Fibroblast of lung (primary cell): Measurements from ENCODE around the gene CHCHD5. TPM values are rescaled to one million over a fixed set of nuclear protein-coding genes. Genes with fewer than 3 reads are reported as not detected.

Experiments
- DNase-seq, 2 donors: peaks; one replicate each; pipeline versions ENCODE4 v3.0.0 to v3.0.0-alpha.2; 2010; ENCODE audit warnings: low read depth in 2 of 2
- H2AFZ ChIP-seq: 2 replicates; pipeline ENCODE4 v1.5.1; 2012; ENCODE audit warnings: low read length, control low read depth, inconsistent platforms
- H3K27ac ChIP-seq: 2 replicates; pipeline ENCODE4 v1.5.1; 2011; ENCODE audit warnings: low read length, control low read depth; ENCODE audit not compliant: insufficient read depth
- H3K27me3 ChIP-seq: 2 replicates; pipeline ENCODE4 v1.5.1; 2011; ENCODE audit warnings: mild to moderate bottlenecking, low read length; ENCODE audit not compliant: control insufficient read depth, insufficient read depth
- H3K36me3 ChIP-seq: 2 replicates; pipeline ENCODE4 v1.5.1; 2011; ENCODE audit warnings: low read length; ENCODE audit not compliant: control insufficient read depth, insufficient read depth
- H3K4me1 ChIP-seq: 2 replicates; pipeline ENCODE4 v1.5.1; 2011; ENCODE audit warnings: low read length; ENCODE audit not compliant: control insufficient read depth, insufficient read depth; ENCODE audit errors: extremely low read depth
- H3K4me2 ChIP-seq: 2 replicates; pipeline ENCODE4 v1.5.1; 2011; ENCODE audit warnings: low read length, control low read depth; ENCODE audit not compliant: insufficient read depth; ENCODE audit errors: extremely low read depth
- H3K4me3 ChIP-seq, 4 experiments: fragments of 200-600 bp in 1 of 4; sonication (generic) in 1 of 4; replicated peaks in 1 of 4; 2 replicates each; pipeline ENCODE4 v1.5.1; 2011 to 2016; ENCODE audit warnings: low read length in 4 of 4, low read depth in 3 of 4, mild to moderate bottlenecking in 3 of 4, control low read depth in 2 of 4, inconsistent platforms in 1 of 4, mixed read lengths in 1 of 4; ENCODE audit not compliant: insufficient read depth in 1 of 4; ENCODE audit errors: control extremely low read depth in 1 of 4
- H3K79me2 ChIP-seq: 2 replicates; pipeline ENCODE4 v1.5.1; 2012; ENCODE audit warnings: mild to moderate bottlenecking, low read length, inconsistent platforms; ENCODE audit not compliant: control insufficient read depth, insufficient read depth
- H3K9ac ChIP-seq: 2 replicates; pipeline ENCODE4 v1.5.1; 2011; ENCODE audit warnings: mild to moderate bottlenecking, low read length, control low read depth; ENCODE audit not compliant: insufficient read depth
- H3K9me3 ChIP-seq: 2 replicates; pipeline ENCODE4 v1.5.1; 2012; ENCODE audit warnings: low read depth, low read length; ENCODE audit not compliant: control insufficient read depth, insufficient read depth
- H4K20me1 ChIP-seq: 2 replicates; pipeline ENCODE4 v1.5.1; 2011; ENCODE audit warnings: low read length; ENCODE audit not compliant: control insufficient read depth, insufficient read depth; ENCODE audit errors: extremely low read depth
- EZH2 ChIP-seq: IDR thresholded peaks from 2 replicates; pipeline ENCODE4 v1.5.1; 2012; ENCODE audit warnings: low read length, control low read depth, mild to moderate bottlenecking; ENCODE audit errors: missing control alignments
- polyA plus RNA-seq, 2 donors: library from polyadenylated mRNA; depleted of rRNA in 1 of 2; stranded (reverse) in 1 of 2; unstranded in 1 of 2; fragments of >200 nt; gene quantifications; 2 replicates each; pipeline ENCODE4 v1.2.1, GENCODE V29; 2011 to 2012; ENCODE audit warnings: missing spikeins in 1 of 2
- total RNA-seq: library from RNA; depleted of rRNA; stranded (reverse); fragments of >200 nt; gene quantifications from 2 replicates; pipeline ENCODE4 v1.2.1, GENCODE V29; 2014
- TF ChIP-seq, protein P1 (sequence below), 2 donors: IDR thresholded peaks in 1 of 2; conservative IDR thresholded peaks in 1 of 2; 1 replicate in 1 of 2; 2 replicates in 1 of 2; pipeline ENCODE4 v1.5.1; 2011 to 2012; ENCODE audit warnings: low read length in 2 of 2, control low read depth in 1 of 2, inconsistent platforms in 1 of 2, low read depth in 1 of 2, mild to moderate bottlenecking in 1 of 2

The CHCHD5 gene
- total and polyA plus RNA-seq, 2 donors (not counting 1 experiment from before 2014, with no cell fraction given), result 10.5 to 17.0 TPM

DNA sequence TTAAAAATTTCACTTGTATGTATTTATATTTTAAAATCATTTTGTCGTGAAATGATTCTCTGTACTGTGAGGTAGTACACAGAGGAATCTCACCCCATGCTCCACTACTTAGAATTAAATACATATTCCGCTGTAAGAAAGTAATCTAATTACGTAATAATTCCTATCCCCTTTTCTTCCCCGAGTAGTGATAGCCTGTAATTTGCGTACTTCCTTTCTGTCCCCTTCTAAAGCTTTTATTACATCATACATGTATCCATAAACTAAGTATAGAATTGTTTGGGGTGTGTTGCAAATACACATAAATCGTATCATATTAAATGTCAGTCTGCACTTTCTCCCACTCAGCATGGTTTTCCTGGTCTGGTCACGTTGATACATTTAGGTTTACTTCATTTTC is 12.4 kb upstream of the CHCHD5 start:
- Histone ChIP-seq H2AFZ (no peak overlapping the region), H3K27me3 (no peaks in the 10 kb centered on the region), H3K4me2 (no peak overlapping the region), H3K36me3 (peaks cover 9% of the 10 kb centered on the region), H3K4me1 (no peaks in the 10 kb centered on the region), H3K9ac (no peak overlapping the region), H3K9me3 (no peaks in the 10 kb centered on the region), H3K79me2 (no peaks in the 10 kb centered on the region), H3K4me3 (no peak overlapping the region), H4K20me1 (no peaks in the 10 kb centered on the region), H3K27ac (no peak overlapping the region)
- no peak for TF ChIP-seq EZH2
- TF ChIP-seq, protein P1, sequence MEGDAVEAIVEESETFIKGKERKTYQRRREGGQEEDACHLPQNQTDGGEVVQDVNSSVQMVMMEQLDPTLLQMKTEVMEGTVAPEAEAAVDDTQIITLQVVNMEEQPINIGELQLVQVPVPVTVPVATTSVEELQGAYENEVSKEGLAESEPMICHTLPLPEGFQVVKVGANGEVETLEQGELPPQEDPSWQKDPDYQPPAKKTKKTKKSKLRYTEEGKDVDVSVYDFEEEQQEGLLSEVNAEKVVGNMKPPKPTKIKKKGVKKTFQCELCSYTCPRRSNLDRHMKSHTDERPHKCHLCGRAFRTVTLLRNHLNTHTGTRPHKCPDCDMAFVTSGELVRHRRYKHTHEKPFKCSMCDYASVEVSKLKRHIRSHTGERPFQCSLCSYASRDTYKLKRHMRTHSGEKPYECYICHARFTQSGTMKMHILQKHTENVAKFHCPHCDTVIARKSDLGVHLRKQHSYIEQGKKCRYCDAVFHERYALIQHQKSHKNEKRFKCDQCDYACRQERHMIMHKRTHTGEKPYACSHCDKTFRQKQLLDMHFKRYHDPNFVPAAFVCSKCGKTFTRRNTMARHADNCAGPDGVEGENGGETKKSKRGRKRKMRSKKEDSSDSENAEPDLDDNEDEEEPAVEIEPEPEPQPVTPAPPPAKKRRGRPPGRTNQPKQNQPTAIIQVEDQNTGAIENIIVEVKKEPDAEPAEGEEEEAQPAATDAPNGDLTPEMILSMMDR (conservative IDR thresholded peaks at IDR 0.05 in 1 of 2, IDR thresholded peaks at IDR 0.05 in 1 of 2; ENCODE audit: low read depth in 1 of 2, low read length in 2 of 2), result no peak
- DNase-seq, result no peak

DNA sequence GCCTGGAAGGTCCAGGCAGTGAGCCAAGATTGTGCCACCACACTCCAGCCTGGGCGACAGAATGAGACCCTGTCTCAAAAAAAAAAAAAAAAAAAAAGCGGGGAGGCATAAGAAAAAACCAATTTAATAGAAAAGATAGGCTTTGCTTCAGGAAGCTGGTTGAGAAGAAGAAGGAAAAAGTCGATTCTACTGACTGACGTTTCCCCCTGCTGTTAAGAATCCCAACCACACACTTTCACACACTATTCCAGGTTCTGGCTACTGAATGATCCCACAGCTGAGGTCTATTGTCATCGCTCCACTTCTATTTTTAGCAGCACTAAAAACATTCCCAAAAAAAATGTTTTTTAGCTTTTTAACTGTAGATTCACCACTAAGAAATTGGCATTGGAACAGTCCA is 6.7 kb upstream of the CHCHD5 start:
- no peaks in the 10 kb centered on the region for H3K79me2 ChIP-seq
- H2AFZ ChIP-seq, result no peak overlapping the region
- no peak for TF ChIP-seq EZH2
- TF ChIP-seq, protein P1 (conservative IDR thresholded peaks at IDR 0.05 in 1 of 2, IDR thresholded peaks at IDR 0.05 in 1 of 2; ENCODE audit: low read depth in 1 of 2, low read length in 2 of 2), result peak; percentile 26 to 40
- peak; percentile 31 to 51 for DNase-seq
- no peaks in the 10 kb centered on the region for H3K27me3 ChIP-seq
- no peak overlapping the region for H3K4me3 ChIP-seq
- no peaks in the 10 kb centered on the region for H4K20me1 ChIP-seq
- no peak overlapping the region for H3K27ac ChIP-seq
- H3K36me3 ChIP-seq, result peaks cover 6% of the 10 kb centered on the region
- no peaks in the 10 kb centered on the region for H3K9me3 ChIP-seq
- H3K9ac ChIP-seq, result no peak overlapping the region
- H3K4me2 ChIP-seq, result no peak overlapping the region
- peaks cover 2% of the 10 kb centered on the region for H3K4me1 ChIP-seq

DNA sequence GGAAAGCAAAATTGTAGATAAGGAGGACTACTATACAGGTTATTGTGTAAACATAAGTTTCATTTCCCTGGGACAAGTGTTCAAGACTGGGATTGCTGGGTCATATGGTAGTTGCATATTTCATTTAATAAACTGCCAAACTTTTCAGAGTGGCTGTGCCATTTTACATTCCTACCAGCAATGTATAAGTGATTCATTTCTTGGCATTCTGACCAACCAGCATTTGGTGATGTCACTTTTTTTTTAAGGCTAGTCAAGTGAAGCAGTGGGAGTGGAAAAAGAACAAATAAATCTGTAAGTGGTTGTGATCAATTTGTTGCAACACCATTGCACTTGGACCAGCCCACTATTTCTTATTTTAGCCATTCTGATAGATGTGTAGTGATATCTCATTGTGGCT is 5.2 kb upstream of the CHCHD5 start:
- H3K9me3 ChIP-seq, result no peaks in the 10 kb centered on the region
- TF ChIP-seq, protein P1 (conservative IDR thresholded peaks at IDR 0.05 in 1 of 2, IDR thresholded peaks at IDR 0.05 in 1 of 2; ENCODE audit: low read depth in 1 of 2, low read length in 2 of 2), result peak in 1 of 2 donors; percentile 20
- no peak for TF ChIP-seq EZH2
- no peak overlapping the region for H2AFZ ChIP-seq
- H3K36me3 ChIP-seq, result peaks cover 6% of the 10 kb centered on the region
- H3K27ac ChIP-seq, result no peak overlapping the region
- no peaks in the 10 kb centered on the region for H3K79me2 ChIP-seq
- H4K20me1 ChIP-seq, result no peaks in the 10 kb centered on the region
- no peak overlapping the region for H3K4me3 ChIP-seq
- H3K9ac ChIP-seq, result no peak overlapping the region
- peaks cover 5% of the 10 kb centered on the region for H3K4me1 ChIP-seq
- H3K27me3 ChIP-seq, result no peaks in the 10 kb centered on the region
- DNase-seq, result peak; percentile 88 to 93
- H3K4me2 ChIP-seq, result no peak overlapping the region
